GM12865 (cell line): ENCODE results near the gene ALDOA.

Experiments used
- DNase-seq: peaks from one replicate; pipeline ENCODE4 v3.0.0; 2010; ENCODE audit warnings: low read depth
- H3K4me3 ChIP-seq: 2 replicates; pipeline ENCODE4 v1.5.1; 2011; ENCODE audit warnings: mild to moderate bottlenecking, low read depth, low read length, control low read depth
- CTCF ChIP-seq: IDR thresholded peaks from 2 replicates; pipeline ENCODE4 v1.5.1; 2011; ENCODE audit warnings: low read length, control low read depth, low read depth, inconsistent platforms; ENCODE audit not compliant: insufficient read depth; ENCODE audit errors: missing control alignments

Gene ALDOA

GRCh38 chr16:30024451-30024850 lies 41.1 kb upstream of the ALDOA start:
- no peak for TF ChIP-seq CTCF
- no peak for DNase-seq

GRCh38 chr16:30025156-30025555 lies 40.4 kb upstream of the ALDOA start:
- no peak for TF ChIP-seq CTCF
- no peak overlapping the region for H3K4me3 ChIP-seq
- no peak for DNase-seq

More at GRCh38 chr16:30024451-30024850, 41.1 kb upstream of the ALDOA start:
- H3K4me3 ChIP-seq = no peak overlapping the region

- TF ChIP-seq CTCF = no peak
- no peak overlapping the region for H3K4me3 ChIP-seq
- DNase-seq = no peak
These were observed 40.0 kb upstream of the ALDOA start for GRCh38 chr16:30025574-30025973.

GRCh38 chr16:30026449-30026848 lies 39.1 kb upstream of the ALDOA start:
- no peak for TF ChIP-seq CTCF
- no peak overlapping the region for H3K4me3 ChIP-seq
- no peak for DNase-seq

GRCh38 chr16:30027588-30028437 lies 37.7 kb upstream of the ALDOA start:
- H3K4me3 ChIP-seq = no peak overlapping the region
- DNase-seq = no peak
- TF ChIP-seq CTCF = no peak

GRCh38 chr16:30028438-30029076 lies 37.0 kb upstream of the ALDOA start:
- DNase-seq = peak; percentile 26
- H3K4me3 ChIP-seq = no peak overlapping the region
- TF ChIP-seq CTCF = no peak
